Stimulated activated CD8-positive, alpha-beta memory T cell treated with anti-CD3 and anti-CD28 coated beads, Interleukin-4, amount 100 ng/mL, for 24 hours (primary cell): ENCODE measurements around the gene HECTD2.
"Not testable (repeated sequence)": the region's sequence is repeated elsewhere in the genome, so short reads cannot be mapped to it uniquely, and the experiment has no call there.

Experiments used
- DNase-seq: peaks from one replicate; pipeline ENCODE4 v3.0.0-alpha.2; 2020; ENCODE audit warnings: low read depth

HECTD2 gene

DNA sequence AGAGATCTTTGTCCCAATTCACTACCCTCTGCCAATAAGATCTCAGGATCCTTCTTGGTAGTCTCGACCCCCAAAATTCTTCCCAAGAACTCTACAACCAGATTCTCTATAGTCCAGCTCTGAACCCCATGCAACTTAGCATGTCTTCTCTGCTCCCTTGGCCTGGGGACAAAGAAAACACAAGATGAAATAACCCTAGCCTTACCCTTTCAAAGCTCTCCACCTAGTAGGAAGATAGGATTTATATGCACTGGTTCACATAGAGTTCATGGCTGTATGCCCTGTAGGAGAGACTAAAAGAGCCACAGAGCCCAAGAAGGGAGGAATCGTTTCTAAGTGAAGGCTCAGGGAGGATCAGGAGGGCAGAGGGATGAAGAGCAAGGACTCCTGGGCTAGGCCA lies 126.6 kb downstream of the HECTD2 start:
- DNase-seq = no peak

DNA sequence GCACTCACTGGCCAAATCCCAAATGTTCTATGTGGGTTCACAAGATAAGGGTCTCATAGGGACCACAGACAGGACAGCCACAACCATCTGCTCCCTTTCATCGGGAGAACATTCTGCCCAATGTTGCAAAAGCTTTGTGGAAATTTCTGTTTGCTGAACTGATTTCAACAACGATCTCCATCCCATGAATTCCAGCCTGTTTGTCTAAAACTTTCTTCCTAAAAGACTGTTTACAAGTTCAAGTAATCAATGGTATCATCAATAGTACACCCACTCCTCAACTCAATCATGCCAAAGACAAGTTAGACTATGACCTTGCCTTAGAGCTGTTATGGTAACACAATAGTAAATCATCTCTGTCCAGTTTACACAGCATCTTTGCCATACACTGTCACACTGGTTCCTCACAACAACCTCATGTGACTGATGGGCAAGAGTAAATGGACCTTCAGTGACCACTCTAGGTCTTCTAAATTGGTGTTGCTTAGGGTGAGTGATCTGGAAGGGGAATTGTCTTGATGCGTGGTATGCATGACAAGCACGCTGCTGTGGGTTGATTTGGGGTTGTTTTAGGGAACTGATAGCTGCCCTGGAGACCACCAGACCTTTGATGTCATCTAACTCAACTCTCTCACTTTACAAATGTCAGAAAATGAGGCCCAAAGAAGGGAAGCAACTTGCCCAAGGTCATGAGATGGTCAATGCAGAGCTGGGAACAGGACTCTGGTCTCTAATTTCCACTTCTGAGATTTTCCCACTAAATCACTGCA lies 127.7 kb downstream of the HECTD2 start:
- no peak for DNase-seq

DNA sequence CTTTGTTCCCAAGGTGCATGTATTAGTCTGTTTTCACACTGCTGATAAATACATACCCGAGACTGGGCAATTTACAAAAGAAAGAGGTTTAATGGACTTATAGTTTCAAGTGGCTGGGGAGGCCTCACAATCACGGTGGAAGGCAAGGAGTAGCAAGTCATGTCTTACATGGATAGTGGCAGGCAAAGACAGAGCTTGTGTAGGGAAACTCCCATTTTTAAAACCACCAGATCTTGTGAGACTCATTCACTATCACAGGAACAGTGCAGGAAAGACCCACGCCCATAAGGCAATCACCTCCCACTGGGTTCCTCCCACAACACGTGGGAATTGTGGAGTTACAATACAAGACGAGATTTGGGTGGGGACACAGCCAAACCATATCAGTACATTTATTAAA lies 129.8 kb downstream of the HECTD2 start:
- DNase-seq = no peak

DNA sequence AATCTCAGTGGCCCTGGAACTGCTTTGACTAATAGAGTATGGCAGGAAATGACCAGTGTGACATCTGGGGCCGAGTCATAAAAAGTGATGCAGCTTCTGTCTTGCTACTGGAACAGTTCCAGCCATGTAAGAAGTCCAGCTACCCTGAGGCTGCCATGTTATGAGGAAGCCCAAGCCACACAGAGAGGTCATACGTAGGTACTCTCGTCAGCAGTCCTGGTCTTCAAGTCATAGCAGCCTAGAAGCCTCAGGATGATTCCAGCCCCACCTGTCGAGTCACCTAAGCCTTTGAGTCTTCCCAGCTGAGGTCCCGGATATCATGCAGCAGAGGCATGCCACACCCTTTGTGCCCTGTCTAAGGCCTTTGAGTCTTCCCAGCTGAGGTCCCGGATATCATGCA lies 130.6 kb downstream of the HECTD2 start:
- DNase-seq = no peak

DNA sequence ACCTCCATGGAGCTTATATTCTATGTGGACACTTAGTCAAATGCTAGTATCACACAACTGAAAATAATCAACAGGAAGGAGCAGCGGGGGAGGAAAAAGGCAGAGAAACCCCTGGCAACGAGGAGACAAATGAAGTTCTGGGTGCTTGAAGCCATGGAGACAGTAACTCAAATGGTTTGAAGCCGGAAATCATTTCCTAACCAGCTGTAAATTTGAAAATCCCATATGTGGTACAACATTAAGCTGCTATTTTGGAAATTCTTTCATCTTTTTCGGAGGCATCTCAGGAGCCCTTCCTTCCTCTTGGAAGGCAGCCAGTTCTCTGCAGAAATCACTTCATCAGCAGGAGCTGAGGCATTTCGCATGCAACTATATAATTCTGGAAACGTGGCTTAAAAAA lies 131.3 kb downstream of the HECTD2 start:
- no peak for DNase-seq

DNA sequence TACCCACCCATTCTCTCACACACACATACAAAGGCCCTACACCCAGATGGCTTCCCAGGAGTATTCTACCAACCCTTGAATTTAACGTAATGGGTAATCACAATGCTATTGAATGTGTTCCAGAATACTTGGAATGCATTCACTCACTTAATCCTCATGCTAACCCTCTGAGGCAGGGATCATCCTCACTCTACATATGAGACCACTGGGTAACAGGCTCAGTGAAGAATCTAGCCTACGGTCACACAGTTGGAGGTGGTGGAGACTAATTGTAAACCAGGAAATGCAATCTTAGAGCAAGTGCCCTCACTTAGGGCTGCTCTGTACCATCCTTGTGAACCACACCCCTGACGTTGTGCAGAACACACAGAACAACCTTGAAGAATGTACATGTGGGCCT lies 135.2 kb downstream of the HECTD2 start:
- no peak for DNase-seq

DNA sequence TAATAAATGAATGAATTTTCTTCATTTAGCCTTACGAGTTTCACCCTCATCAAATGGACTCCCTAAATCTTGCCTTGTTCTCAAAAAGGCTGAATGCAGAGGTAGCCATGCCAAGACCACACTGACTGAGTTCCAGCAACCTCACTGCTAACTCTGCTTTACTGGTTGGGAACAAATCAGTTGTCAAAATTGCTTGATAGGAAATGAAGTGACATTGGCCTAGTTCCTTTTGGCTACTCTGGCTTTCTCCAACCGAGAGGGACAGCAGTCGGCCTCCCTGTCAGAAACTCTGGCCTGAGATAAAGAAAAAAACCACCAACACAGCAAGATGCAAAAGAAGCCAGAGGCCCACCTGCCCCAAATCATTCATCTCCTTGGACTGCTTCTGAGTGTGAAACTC lies 135.7 kb downstream of the HECTD2 start:
- no peak for DNase-seq

DNA sequence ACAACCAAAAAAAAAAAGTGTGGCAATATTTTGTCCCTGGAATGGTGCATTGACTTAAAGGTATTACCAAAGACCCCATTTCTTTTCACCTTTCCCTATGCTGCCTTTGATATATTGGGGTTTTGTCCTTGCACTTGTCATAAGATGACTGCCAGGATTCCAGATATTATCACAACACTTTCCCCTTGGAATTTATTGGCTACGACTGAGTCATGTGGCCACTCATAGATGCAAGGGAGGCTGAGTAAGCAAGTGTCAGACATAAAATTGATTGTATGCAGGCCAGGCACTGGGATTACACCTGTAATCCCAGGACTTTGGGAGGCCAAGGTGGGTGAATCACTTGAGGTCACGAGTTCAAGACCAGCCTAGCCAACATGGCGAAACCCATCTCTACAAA lies 139.1 kb downstream of the HECTD2 start:
- no peak for DNase-seq

DNA sequence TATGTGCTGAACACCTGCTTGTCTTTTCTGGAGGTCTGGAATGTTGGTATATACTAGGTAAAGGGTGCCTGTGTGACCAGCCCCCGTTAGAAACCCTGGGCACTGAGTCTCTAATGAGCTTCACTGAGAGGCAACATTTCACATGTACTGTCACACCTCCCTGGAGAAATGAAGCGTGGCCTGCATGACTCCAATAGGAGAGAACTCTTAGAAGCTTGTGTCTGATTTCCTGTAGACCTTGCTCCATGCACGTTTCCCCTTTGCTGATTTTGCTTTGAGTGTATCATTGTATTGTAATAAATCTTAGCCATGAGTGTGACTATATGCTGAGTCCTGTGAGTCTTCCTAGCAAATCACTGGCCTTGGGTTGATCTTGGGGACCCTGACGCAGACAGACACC lies 139.9 kb downstream of the HECTD2 start:
- DNase-seq = no peak

DNA sequence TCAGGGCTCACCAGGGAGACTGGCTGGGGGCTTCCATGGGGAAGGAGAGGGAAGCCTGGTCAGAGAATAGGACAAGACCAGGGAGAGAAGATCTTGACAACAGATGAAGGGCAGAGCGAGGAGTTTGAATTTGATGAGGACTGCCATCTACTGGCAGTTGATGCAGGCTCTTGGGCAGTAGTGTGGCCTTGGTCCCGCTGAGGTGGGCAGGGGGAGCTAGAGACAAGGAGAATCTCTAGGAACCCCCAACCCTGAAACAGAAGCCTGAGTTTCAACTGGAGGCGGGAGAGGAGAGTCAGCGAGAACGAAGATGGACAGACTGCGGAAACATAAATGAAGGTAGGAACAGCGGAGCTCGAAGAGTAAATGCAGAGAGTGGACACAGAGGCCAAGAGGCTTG lies 141.7 kb downstream of the HECTD2 start:
- no peak for DNase-seq

DNA sequence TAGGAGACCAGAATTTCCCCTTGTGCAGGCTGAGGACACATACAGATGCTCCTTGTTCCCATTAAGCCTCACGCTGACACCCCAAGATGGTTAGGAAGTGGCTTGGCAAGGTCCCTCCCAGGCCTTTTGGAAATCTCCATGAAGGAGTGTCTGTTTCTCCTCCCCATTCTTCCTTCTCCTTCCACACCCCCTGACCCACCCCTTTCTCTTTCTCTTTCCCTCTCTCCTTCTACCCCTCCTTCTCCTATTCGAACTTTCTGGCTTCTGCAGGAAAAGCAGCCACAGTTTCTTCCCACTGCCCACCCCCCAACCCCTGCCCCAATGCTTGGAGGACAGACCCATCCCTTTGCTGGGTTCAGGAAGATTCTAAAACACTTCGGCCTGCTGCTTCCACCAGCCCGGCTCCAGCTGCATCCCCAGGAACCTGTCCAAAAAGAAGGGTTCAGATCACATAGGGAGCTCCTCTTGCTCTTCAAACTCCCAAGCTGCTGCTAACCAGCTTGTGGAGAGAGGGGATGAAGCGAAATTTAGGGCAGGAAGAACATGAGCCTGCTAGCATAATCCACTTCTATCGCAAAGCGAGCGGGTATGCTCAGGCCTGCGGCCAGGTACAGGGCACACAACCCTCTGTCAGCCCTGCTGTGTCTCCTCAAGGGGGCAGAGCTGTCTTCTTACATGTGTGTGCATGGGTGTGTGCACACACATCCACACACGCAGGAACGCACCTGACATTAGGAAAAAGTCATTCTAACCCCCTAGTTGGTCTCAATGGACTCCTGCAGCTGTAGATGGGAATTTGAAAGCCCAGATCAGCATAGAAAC lies 142.3 kb downstream of the HECTD2 start:
- DNase-seq = no peak

DNA sequence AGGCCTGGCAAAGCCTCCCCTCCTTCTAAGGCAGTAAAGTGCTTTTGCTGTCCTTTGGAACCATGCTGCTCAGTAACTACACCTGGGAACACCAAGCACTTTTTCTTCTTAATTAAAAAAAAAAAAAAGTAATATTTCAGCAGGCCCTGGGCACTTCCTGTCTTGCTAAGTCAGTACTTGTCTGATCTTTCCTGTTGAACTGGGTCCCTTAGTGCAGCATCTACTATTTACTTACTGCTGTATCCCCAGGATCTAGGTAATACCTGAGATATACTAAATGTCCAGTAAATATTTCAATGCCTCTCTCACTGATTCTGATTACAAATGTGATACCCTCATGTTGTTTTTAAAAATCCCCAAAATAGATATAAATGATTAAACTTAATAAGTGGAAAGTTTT lies 145.3 kb downstream of the HECTD2 start:
- no peak for DNase-seq

DNA sequence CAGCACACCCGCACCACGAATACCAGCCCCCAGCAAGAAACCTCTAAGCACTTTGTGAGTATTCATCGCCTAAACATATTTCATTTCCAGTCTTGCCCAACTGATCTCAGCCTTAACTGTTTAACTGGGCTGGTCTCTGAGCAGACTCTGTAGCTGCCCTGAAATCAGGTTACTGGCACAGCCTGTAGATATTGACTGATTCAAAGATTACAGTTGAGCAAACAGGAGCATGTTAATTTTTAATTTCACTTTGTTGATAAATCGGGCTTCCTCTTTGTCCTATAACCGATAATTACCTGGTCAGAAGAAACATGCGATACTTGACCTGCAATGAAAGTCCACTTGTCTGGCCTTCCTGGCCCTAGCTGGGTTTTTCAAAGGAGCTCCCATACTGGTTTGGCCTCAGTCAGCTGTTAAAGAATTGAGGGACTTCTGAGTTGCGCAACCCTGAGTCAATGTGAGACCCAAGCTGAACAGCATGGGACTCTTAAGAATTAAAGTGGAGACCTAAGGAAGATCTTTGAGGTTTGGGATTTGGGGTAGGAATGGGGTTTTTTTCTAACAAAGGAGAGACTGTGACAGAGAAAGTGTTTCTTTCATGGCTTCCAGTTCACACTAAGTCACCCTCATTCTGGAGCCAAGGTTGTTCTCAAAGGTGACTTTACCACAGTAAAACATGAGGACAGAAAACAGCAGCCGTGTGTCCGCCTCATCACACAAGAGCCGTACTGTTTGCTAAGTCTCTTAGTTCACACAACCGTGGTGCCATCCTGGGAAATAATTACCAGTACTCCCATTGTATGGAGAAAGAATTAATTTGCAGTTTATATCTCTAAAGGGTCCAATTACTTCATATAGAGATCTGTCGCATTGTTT lies 146.8 kb downstream of the HECTD2 start:
- DNase-seq = no peak

DNA sequence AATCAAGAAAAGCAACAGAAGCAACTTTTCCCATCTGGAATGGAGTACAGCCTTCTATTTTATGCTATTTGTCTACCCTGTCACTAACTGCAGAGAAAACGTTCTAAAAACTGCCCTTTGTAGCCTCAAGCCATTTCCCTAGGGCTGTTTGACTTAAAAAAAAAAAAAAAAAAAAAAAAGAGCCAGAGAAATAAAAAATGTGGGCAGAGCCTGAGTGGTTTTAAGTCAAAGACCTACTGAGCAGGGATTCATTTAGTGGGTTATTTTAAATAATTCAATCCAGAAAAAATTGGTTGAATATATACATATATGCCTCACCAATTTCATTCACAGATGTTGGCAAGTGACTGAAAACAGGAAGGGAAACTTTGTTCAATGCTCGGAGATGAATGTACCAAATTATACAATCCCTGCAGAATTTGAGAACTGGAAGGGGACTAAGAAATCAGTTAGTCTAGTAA lies 147.5 kb downstream of the HECTD2 start:
- no peak for DNase-seq

DNA sequence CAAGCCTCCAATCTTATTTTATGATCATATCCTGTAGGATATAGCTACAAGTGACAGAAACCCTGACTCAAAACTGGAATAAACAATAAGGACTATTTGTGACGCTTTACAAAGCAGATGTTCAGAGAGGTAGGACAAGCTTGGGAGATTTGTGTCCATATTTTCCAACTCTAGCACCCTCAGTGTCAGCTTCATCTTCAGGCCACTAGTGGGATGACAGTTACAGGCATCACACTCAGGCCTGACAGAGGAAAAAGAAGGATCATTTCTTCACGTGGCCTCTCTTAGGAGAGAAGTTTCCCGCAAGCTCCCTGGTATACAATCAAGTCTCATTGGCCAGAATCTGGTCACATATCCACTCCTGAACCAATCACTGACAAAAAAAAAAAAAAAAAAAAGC lies 148.3 kb downstream of the HECTD2 start:
- no peak for DNase-seq

DNA sequence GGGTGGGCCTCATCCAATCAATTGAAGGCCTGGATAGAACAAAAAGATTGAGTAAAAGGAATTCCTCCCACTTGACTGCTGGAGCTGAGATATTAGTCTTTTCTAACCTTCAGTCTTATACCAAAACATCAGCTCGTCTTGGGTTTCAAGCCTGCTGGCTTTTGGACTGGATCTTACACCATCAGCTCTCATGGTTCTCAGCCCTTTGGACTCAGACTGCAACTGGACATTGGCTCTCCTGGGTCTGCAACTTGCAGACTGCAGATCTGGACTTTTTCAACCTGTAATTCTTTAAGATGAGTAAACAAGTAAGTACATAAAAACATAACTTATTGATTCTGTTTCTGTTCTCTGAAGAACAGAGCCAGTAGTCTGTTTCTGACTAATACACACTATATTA lies 149.0 kb downstream of the HECTD2 start:
- DNase-seq = no peak

DNA sequence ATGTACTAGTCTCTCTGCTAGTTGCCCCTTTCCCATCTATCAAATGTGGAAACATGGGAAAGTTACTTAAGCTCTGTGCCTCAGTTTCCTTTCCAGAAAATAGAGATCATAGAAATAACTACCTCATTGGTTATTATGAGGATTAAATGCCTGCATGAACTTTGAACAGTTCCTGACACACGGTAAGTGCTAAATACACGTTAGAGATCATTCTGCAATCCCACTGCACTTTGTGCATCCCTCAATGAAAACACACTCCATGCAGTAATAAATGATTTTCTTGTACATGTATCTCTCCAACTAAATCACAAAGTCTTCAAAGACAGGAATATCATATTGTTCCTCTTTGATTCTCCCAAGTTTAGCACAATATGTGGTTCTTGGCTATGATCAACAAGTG lies 149.6 kb downstream of the HECTD2 start:
- no peak for DNase-seq

DNA sequence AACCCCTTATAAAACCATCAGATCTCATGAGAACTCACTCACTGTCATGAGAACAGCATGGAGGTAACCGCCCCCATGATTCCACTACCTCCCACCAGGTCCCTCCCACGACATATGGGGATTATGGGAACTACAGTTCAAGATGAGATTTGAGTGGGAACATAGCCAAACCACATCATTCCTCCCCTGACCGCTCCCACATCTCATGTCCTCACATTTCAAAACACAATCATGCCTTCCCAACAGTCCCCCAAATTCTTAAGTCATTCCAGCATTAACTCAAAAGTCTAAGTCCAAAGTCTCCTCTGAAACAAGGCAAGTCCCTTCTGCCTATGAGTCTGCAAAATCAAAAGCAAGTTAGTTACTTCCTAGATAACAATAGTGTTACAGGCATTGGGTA lies 150.7 kb downstream of the HECTD2 start:
- DNase-seq = not testable (repeated sequence)

DNA sequence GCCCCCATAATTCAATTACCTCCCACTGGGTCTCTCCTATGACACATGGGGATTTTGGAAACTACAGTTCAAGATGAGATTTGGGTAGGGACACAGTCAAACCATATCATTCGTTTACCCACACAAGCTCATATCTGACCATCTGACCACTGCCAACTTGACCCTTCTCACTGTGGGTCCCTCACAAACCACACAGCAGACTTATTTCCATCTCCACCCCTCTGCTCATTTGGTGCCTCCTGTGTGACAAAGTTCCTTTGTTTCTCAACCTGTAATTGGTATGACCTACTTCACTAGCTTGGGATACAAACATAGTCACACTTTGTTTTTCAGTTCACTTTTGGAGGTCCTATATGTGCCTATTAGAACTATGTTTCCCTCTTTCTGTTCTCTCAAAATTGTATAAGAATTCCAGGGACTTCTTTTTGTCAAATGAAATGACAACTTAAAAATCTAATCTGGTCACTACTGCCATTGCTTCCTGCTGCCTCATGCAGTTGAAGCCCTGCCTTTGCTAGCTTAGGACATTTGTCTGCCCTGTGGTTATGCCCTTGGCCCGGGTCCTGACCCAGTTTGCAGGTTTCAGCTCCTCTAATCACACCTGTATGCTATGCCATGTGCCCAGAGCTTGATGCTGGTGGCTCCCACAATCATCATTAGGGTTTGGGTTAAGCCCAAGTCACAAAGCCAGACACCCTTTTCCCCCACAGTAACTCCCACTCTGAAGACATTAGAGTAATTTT lies 152.9 kb downstream of the HECTD2 start:
- DNase-seq = no peak

DNA sequence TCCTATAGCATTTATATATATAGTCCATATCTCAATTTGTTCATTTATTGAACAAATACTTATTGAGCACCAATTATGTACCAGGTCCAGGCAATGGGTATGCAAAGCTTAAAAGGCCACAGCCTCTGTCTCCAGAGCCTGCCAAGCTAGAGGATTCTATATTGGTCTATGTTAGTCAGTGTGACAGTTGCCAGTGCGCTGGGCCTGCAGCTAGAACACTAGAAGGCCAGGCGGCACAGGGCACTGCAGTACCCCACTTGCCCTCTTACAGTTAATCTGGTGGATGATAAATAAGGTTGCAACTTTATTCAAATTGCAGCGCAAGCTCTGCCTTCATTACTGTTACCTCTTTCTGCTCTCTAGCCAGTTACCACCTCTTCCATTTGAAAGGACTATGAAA lies 153.9 kb downstream of the HECTD2 start:
- no peak for DNase-seq
